Measurements from ENCODE around the gene PLD4.
"Not testable (repeated sequence)": the region's sequence is repeated elsewhere in the genome, so short reads cannot be mapped to it uniquely, and the experiment has no call there.

PLD4 gene

GRCh38 chr14:104898870-104899510, 25.7 kb upstream of the PLD4 start:
- DNase-seq (ENCODE audit: low read depth in 2 of 2), result no peak

GRCh38 chr14:104899781-104900180, 24.9 kb upstream of the PLD4 start:
- DNase-seq (ENCODE audit: low read depth in 2 of 2), result no peak

GRCh38 chr14:104900639-104901512, 23.8 kb upstream of the PLD4 start:
- DNase-seq (ENCODE audit: low read depth in 2 of 2), result no peak

GRCh38 chr14:104903990-104904389, 20.7 kb upstream of the PLD4 start:
- no peak for DNase-seq (ENCODE audit: low read depth in 2 of 2)

- DNase-seq (ENCODE audit: low read depth in 2 of 2), result not testable (repeated sequence)
Observed at GRCh38 chr14:104904650-104905578, 19.8 kb upstream of the PLD4 start.

- DNase-seq (ENCODE audit: low read depth in 2 of 2), result not testable (repeated sequence)
Observed at GRCh38 chr14:104905579-104905933, 19.1 kb upstream of the PLD4 start.

GRCh38 chr14:104908303-104908702, 16.4 kb upstream of the PLD4 start:
- no peak for DNase-seq (ENCODE audit: low read depth in 2 of 2)

GRCh38 chr14:104912053-104912452, 12.6 kb upstream of the PLD4 start:
- no peak for DNase-seq (ENCODE audit: low read depth in 2 of 2)

- no peak for DNase-seq (ENCODE audit: low read depth in 2 of 2)
Observed at GRCh38 chr14:104913435-104913834, 11.2 kb upstream of the PLD4 start.

- DNase-seq (ENCODE audit: low read depth in 2 of 2), result no peak
Observed at GRCh38 chr14:104917116-104917515, 7.6 kb upstream of the PLD4 start.

- no peak for DNase-seq (ENCODE audit: low read depth in 2 of 2)
Observed at GRCh38 chr14:104917993-104918392, 6.7 kb upstream of the PLD4 start.

GRCh38 chr14:104919152-104919992, 5.3 kb upstream of the PLD4 start:
- not testable (repeated sequence) for DNase-seq (ENCODE audit: low read depth in 2 of 2)

GRCh38 chr14:104919993-104920315, 4.7 kb upstream of the PLD4 start:
- no peak for DNase-seq (ENCODE audit: low read depth in 2 of 2)

GRCh38 chr14:104923640-104924420, 849 bp upstream of the PLD4 start:
- no peak for DNase-seq (ENCODE audit: low read depth in 2 of 2)

- DNase-seq (ENCODE audit: low read depth in 2 of 2), result no peak
Observed at GRCh38 chr14:104925214-104925854, 655 bp downstream of the PLD4 start.

- DNase-seq (ENCODE audit: low read depth in 2 of 2), result no peak
Observed at GRCh38 chr14:104925855-104926609, 1.4 kb downstream of the PLD4 start.

GRCh38 chr14:104926619-104927431, 2.1 kb downstream of the PLD4 start:
- DNase-seq (ENCODE audit: low read depth in 2 of 2), result peak in 1 of 2 donors; percentile 19

GRCh38 chr14:104927432-104927816, 2.7 kb downstream of the PLD4 start:
- DNase-seq (ENCODE audit: low read depth in 2 of 2), result no peak

Measured in stimulated activated CD8-positive, alpha-beta memory T cell treated with anti-CD3 and anti-CD28 coated beads, Interleukin-15, amount 100 ng/mL, for 48 hours (primary cell).